AG10803 (cell line): ENCODE measurements around the gene LGR4.

Source experiments
- DNase-seq: peaks from one replicate; pipeline ENCODE4 v3.0.0; 2010; ENCODE audit warnings: low read depth
- H3K4me3 ChIP-seq: 2 replicates; pipeline ENCODE4 v1.5.1; 2011; ENCODE audit warnings: mild to moderate bottlenecking, low read length, control low read depth
- TF ChIP-seq, protein P1 (sequence below): conservative IDR thresholded peaks from 2 replicates; pipeline ENCODE4 v1.5.1; 2011; ENCODE audit warnings: mild to moderate bottlenecking, low read length, control low read depth, inconsistent platforms

LGR4 gene

DNA sequence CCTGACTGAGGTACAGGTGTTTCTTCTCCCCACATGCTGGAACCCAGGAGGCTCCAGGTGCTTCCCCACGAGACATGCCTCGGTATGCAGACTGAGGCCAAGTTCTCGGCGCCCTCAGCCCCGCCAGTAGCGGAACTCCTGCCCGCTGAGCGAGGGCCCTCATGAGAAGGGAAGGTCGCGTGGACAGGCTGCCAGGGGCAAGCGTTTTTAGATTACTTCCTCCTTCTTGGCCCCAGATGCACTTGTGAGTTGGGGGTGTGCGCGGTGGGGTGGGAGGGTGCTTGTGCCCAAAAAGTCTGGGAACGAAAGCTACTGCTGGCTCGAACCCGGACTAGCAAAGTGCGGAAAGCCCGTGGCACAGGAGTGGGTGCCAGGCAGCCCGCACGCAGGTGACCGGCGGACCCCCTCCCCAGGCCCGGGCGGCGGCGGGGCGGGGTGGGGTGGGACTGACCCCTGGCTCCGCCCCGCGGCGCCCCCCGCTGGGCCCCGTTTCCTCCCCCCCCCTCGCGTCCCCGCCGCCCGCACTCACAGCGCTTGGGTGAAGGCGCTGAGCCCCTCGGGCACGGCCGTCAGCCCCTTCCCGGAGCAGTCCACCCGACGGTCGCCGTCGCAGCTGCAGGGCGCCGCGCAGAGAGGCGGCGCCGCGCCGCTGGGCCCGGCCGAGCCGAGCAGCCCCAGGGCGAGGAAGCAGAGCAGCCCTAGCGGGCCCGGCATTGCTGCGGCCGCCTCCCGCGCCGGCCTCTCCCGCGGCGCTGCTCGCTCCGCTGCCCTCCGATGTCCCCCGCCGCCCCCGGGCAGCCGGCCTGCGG is 797 bp downstream of the LGR4 start:
- TF ChIP-seq, protein P1, sequence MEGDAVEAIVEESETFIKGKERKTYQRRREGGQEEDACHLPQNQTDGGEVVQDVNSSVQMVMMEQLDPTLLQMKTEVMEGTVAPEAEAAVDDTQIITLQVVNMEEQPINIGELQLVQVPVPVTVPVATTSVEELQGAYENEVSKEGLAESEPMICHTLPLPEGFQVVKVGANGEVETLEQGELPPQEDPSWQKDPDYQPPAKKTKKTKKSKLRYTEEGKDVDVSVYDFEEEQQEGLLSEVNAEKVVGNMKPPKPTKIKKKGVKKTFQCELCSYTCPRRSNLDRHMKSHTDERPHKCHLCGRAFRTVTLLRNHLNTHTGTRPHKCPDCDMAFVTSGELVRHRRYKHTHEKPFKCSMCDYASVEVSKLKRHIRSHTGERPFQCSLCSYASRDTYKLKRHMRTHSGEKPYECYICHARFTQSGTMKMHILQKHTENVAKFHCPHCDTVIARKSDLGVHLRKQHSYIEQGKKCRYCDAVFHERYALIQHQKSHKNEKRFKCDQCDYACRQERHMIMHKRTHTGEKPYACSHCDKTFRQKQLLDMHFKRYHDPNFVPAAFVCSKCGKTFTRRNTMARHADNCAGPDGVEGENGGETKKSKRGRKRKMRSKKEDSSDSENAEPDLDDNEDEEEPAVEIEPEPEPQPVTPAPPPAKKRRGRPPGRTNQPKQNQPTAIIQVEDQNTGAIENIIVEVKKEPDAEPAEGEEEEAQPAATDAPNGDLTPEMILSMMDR, result no peak
- DNase-seq, result no peak
- H3K4me3 ChIP-seq, result peak overlapping the region; percentile 76

DNA sequence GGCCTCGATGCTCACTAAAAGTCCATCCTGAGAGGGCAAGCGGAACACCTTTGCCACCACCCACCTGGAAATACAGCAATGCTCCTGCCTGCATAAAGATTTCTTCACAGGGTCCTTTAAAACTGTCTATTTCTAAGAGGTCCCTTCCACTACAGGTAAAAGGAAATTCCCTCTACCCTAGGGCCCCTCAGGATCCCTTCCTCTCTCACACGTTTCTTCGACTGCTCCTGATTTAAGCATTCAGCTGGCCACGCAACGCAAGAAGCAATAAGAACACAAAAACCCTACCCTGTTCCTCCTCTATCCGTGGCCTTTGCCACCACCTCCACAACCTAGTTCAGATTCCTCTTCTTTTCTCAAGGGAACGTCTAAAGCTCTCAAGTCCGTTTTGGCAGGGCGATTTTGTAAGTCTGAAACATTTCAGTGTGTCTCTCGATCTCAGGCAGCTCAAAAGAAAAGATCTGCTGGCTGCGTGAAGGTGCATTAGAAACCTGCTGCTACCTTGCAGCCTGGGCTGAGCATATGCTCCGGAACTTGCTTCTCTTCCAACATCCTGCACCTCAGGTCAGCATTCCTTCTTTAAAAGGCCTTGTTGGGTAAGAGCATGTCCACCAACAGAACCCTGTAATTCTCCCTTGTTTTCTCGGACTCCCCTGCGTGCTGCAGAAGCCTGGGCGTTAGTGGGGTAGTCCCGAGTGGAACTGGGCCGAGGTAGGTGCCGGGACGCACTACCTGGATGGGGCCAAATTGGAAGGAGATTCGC is 1.6 kb downstream of the LGR4 start:
- TF ChIP-seq, protein P1, result no peak
- H3K4me3 ChIP-seq, result peak overlapping the region; percentile 76
- DNase-seq, result no peak

DNA sequence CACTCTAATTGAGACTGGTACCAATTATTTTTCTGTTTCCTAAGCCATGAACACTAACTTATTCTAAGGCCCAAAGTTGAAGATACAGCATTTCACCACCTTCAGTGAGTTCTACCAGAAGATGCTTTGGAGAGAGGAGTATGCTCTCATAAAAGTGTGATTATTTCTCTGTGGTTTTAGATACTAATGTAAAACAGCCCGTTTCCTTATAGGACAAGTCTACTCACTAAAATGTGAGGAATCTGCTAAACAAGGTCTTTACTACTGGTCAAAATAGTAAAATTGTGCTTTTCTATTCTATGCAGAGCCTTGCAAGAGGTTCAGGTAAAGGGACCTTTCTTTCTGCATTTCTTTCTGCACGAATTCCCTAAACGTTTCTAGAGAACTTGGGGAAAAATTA is 2.4 kb downstream of the LGR4 start:
- TF ChIP-seq, protein P1, result no peak
- peak overlapping the region; percentile 76; the same call in 1 of the 2 replicates for H3K4me3 ChIP-seq
- no peak for DNase-seq

DNA sequence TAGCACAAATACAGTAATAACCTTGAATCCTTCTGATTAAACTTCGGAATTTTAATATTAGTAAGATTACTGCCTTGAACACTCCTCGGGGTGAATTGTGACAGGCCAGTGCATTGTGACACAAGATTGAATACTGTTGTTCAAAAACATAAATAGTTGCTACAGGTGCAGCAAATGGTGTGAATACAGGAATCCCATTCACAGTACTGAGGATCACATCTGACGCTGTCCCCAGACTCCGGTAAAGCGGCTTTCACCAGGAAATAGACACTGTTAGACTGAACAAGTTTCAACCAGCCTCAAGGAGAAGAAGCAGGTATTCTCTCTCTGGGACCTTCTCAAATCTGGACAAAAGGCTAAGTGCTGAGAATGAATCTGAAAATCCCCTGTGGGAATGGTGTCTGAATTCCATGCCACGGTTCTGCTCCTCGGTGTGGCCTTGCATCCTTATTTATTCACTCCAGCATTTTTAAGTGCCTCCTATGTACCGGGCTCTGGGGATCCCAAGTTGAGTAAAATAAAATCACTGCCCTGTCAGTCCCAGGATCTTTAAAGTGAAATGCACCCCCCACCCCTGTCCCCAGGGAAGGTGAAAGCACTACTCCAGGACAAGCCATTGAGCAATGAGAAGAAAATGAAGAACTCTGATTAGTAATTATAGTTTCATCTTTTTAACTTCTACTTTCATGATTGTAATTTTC is 3.4 kb downstream of the LGR4 start:
- H3K4me3 ChIP-seq, result no peak overlapping the region
- no peak for DNase-seq
- TF ChIP-seq, protein P1, result no peak

DNA sequence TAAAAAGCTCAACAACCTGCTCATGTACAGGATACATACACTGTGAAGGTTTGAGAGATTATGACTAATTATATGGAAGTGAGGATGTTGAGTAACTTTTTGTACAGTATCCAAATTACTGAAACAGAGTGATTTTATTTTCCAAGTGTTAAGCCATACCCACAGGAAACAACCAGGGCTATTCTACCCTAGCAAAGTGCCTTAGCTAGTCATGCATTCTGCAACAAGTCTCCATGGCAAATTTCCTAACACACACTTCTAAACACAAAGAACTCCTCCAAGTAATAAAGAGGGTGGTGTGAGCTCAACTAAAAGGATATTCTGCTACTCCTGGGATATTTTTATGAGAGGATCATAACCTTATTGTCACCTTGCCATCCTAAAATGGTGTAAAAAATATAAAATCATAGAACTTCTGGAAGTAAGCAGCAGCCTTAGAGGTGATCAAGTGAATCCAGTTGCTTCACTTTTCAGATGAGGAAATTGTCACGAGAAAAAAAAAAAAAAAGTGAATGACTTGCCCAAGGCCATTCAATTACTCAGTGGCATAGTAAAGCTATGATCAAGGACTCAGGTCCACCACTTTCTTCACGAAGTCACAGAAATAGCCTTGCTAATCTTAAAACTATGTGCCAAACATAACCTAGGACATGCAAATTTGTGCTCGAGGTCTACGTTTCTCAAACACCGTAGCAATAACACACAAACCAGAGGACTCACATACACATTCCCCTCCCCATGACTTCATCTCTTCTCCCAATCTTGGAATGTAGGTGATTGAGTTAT is 4.2 kb downstream of the LGR4 start:
- H3K4me3 ChIP-seq, result no peak overlapping the region
- TF ChIP-seq, protein P1, result no peak
- peak; percentile 96 for DNase-seq

DNA sequence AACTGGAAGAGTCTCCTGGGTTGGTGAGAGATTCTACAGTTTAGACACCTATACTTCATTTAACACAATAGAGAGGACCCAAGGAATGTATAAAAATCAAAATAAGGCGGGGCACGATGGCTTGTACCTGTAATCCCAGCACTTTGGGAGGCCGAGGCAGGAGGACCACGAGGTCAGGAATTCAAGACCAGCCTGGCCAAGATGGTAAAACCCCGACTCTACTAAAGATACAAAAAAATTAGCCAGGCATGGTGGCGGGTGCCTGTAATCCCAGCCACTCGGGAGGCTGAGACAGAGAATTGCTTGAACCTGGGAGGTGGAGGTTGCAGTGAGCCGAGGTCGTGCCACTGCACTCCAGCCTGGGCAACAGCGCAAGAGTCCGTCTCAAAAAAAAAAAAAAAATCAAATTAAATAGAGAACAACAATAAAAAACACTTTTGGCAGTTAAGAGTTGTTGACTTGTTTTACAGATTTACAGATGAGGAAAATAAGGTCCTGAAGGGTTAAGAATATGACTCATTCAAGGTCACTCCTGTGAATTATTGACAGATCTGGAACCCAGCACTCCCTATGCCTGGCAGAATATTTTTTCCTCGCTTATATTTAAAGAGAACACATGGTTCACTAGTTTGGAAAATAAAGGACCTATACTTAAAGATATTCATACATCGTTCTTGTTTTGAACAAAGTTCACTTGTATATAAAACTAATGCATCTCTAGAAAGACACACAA is 5.2 kb downstream of the LGR4 start:
- H3K4me3 ChIP-seq, result no peak overlapping the region
- no peak for DNase-seq
- TF ChIP-seq, protein P1, result no peak
